Measurements from ENCODE around the gene MISP.
"Not testable (repeated sequence)": the region's sequence is repeated elsewhere in the genome, so short reads cannot be mapped to it uniquely, and the experiment has no call there.

The MISP gene

GRCh38 chr19:725461-726089 is 25.3 kb upstream of the MISP start:
- DNase-seq = no peak

- DNase-seq = no peak
Observed at GRCh38 chr19:726993-727956, 23.6 kb upstream of the MISP start.

- DNase-seq = no peak
Observed at GRCh38 chr19:728011-728410, 22.9 kb upstream of the MISP start.

- DNase-seq = not testable (repeated sequence)
Observed at GRCh38 chr19:729564-729963, 21.3 kb upstream of the MISP start.

GRCh38 chr19:729965-730668 is 20.8 kb upstream of the MISP start:
- DNase-seq = no peak

- DNase-seq = no peak
Observed at GRCh38 chr19:731000-731399, 19.9 kb upstream of the MISP start.

- DNase-seq = no peak
Observed at GRCh38 chr19:732148-733069, 18.5 kb upstream of the MISP start.

- DNase-seq = no peak
Observed at GRCh38 chr19:734716-735115, 16.2 kb upstream of the MISP start.

- no peak for DNase-seq
Observed at GRCh38 chr19:736125-736524, 14.8 kb upstream of the MISP start.

- DNase-seq = peak; percentile 72
Observed at GRCh38 chr19:737591-738093, 13.3 kb upstream of the MISP start.

GRCh38 chr19:738509-739128 is 12.3 kb upstream of the MISP start:
- no peak for DNase-seq

- DNase-seq = no peak
Observed at GRCh38 chr19:739998-740715, 10.8 kb upstream of the MISP start.

GRCh38 chr19:740816-741505 is 10.0 kb upstream of the MISP start:
- not testable (repeated sequence) for DNase-seq

- DNase-seq = peak; percentile 25
Observed at GRCh38 chr19:741506-742131, 9.3 kb upstream of the MISP start.

GRCh38 chr19:742540-743075 is 8.3 kb upstream of the MISP start:
- no peak for DNase-seq

GRCh38 chr19:743168-743687 is 7.7 kb upstream of the MISP start:
- no peak for DNase-seq

GRCh38 chr19:745138-745537 is 5.8 kb upstream of the MISP start:
- DNase-seq = not testable (repeated sequence)

- DNase-seq = no peak
Observed at GRCh38 chr19:746208-746819, 4.6 kb upstream of the MISP start.

GRCh38 chr19:746956-747355 is 4.0 kb upstream of the MISP start:
- DNase-seq = no peak

Data from activated CD4-positive, alpha-beta T cell treated with anti-CD3 and anti-CD28 coated beads for 48 hours (primary cell).